HuH-7.5 (cell line): ENCODE measurements around the gene FOXP1.

ENCODE experiments used
- DNase-seq: peaks from one replicate; pipeline ENCODE4 v3.0.0; 2011; ENCODE audit warnings: low spot score

Gene FOXP1

GRCh38 chr3:71125738-71126137, 457.8 kb downstream of the FOXP1 start:
- DNase-seq, result no peak

- DNase-seq, result no peak
Observed at GRCh38 chr3:71124048-71124447, 459.5 kb downstream of the FOXP1 start.

GRCh38 chr3:71122641-71123040, 460.9 kb downstream of the FOXP1 start:
- no peak for DNase-seq

GRCh38 chr3:71121429-71122167, 461.9 kb downstream of the FOXP1 start:
- no peak for DNase-seq

- no peak for DNase-seq
Observed at GRCh38 chr3:71120012-71120411, 463.5 kb downstream of the FOXP1 start.

- DNase-seq, result no peak
Observed at GRCh38 chr3:71119171-71119570, 464.4 kb downstream of the FOXP1 start.

GRCh38 chr3:71118436-71118835, 465.1 kb downstream of the FOXP1 start:
- DNase-seq, result no peak

GRCh38 chr3:71117572-71118247, 465.8 kb downstream of the FOXP1 start:
- no peak for DNase-seq

- DNase-seq, result no peak
Observed at GRCh38 chr3:71114610-71115009, 468.9 kb downstream of the FOXP1 start.

GRCh38 chr3:71112576-71112975, 471.0 kb downstream of the FOXP1 start:
- no peak for DNase-seq

- no peak for DNase-seq
Observed at GRCh38 chr3:71111784-71112440, 471.6 kb downstream of the FOXP1 start.

- DNase-seq, result no peak
Observed at GRCh38 chr3:71110385-71111222, 472.9 kb downstream of the FOXP1 start.

- DNase-seq, result no peak
Observed at GRCh38 chr3:71109977-71110285, 473.6 kb downstream of the FOXP1 start.

GRCh38 chr3:71109241-71109976, 474.1 kb downstream of the FOXP1 start:
- no peak for DNase-seq

GRCh38 chr3:71107926-71108325, 475.6 kb downstream of the FOXP1 start:
- no peak for DNase-seq

- DNase-seq, result no peak
Observed at GRCh38 chr3:71104976-71105375, 478.6 kb downstream of the FOXP1 start.

- no peak for DNase-seq
Observed at GRCh38 chr3:71104556-71104955, 479.0 kb downstream of the FOXP1 start.

GRCh38 chr3:71104121-71104541, 479.4 kb downstream of the FOXP1 start:
- DNase-seq, result no peak

GRCh38 chr3:71103430-71103921, 480.1 kb downstream of the FOXP1 start:
- DNase-seq, result no peak

GRCh38 chr3:71102111-71102983, 481.2 kb downstream of the FOXP1 start:
- no peak for DNase-seq

- DNase-seq, result no peak
Observed at GRCh38 chr3:71101626-71102025, 481.9 kb downstream of the FOXP1 start.
